Chondrocyte (in vitro differentiated cells): ENCODE results near the gene PSMB11. TPM values are rescaled to one million over a fixed set of nuclear protein-coding genes. Genes with fewer than 3 reads are reported as not detected.
"Not testable (repeated sequence)": the region's sequence is repeated elsewhere in the genome, so short reads cannot be mapped to it uniquely, and the experiment has no call there.

ENCODE experiments used
- DNase-seq: peaks from one replicate; pipeline ENCODE4 v3.0.0; 2021; ENCODE audit warnings: mixed read lengths, low spot score
- H3K27ac Mint-ChIP-seq: one replicate; pipeline ENCODE4 v1.8.0; 2021; ENCODE audit warnings: mild to moderate bottlenecking, moderate library complexity, mixed read lengths; ENCODE audit not compliant: unreplicated experiment
- H3K27me3 Mint-ChIP-seq: 2 replicates; pipeline ENCODE4 v1.8.0; 2021; ENCODE audit warnings: low read depth, mixed read lengths
- H3K36me3 Mint-ChIP-seq: 2 replicates; pipeline ENCODE4 v1.8.0; 2021; ENCODE audit warnings: low read depth, mixed read lengths
- H3K4me1 Mint-ChIP-seq: 2 replicates; pipeline ENCODE4 v1.8.0; 2021; ENCODE audit warnings: low read depth, mild to moderate bottlenecking, mixed read lengths
- H3K4me3 Mint-ChIP-seq: one replicate; pipeline ENCODE4 v1.8.0; 2021; ENCODE audit warnings: mild to moderate bottlenecking, moderate library complexity, mixed read lengths; ENCODE audit not compliant: unreplicated experiment
- H3K9me3 Mint-ChIP-seq: 2 replicates; pipeline ENCODE4 v1.8.0; 2021; ENCODE audit warnings: low read depth, mixed read lengths
- CTCF ChIP-seq: fragments of 200-600 bp; sonication (generic); IDR thresholded peaks from 2 replicates; pipeline ENCODE4 v1.5.0; 2021; ENCODE audit warnings: antibody characterized with exemption, mild to moderate bottlenecking, moderate library complexity
- total RNA-seq: library from RNA; stranded (reverse); gene quantifications from 3 replicates; pipeline ENCODE4 v1.2.1, GENCODE V29; 2021

Gene PSMB11
- total RNA-seq, 1 donor from 2014 or later, result not detected

- Mint-ChIP-seq H3K4me1 (peaks cover 46% of the 10 kb centered on the region), H3K36me3 (no peaks in the 10 kb centered on the region), H3K27ac (peak within 1 kb of the TSS; percentile 94), H3K9me3 (no peaks in the 10 kb centered on the region), H3K4me3 (peak within 1 kb of the TSS; percentile 83), H3K27me3 (no peaks in the 10 kb centered on the region)
- no peak for DNase-seq
- no peak for TF ChIP-seq CTCF
These were observed 31.9 kb upstream of the PSMB11 start, which contains the start of gene C14orf93 for GRCh38 chr14:23009939-23010726. Gene C14orf93, minus strand, starts transcription at chr14:23010143. Its CDS starts 11,120 bp downstream, at chr14:22999023.

- Mint-ChIP-seq H3K9me3 (no peaks in the 10 kb centered on the region), H3K36me3 (peaks cover 2% of the 10 kb centered on the region), H3K27me3 (no peaks in the 10 kb centered on the region), H3K4me3 (no peak overlapping the region), H3K4me1 (peaks cover 23% of the 10 kb centered on the region), H3K27ac (no peak overlapping the region)
- DNase-seq, result no peak
- TF ChIP-seq CTCF, result no peak
These were observed 28.8 kb upstream of the PSMB11 start for GRCh38 chr14:23013054-23013748.

- H3K9me3 Mint-ChIP-seq, H3K36me3 Mint-ChIP-seq, H3K4me3 Mint-ChIP-seq, H3K27ac Mint-ChIP-seq, H3K27me3 Mint-ChIP-seq, DNase-seq: not testable (repeated sequence)
- H3K4me1 Mint-ChIP-seq, result peaks cover 20% of the 10 kb centered on the region
These were observed 28.3 kb upstream of the PSMB11 start for GRCh38 chr14:23013749-23014054.

GRCh38 chr14:23015618-23016017 lies 26.4 kb upstream of the PSMB11 start:
- Mint-ChIP-seq H3K9me3 (no peaks in the 10 kb centered on the region), H3K4me3 (no peak overlapping the region), H3K27me3 (no peaks in the 10 kb centered on the region), H3K4me1 (peaks cover 3% of the 10 kb centered on the region), H3K27ac (no peak overlapping the region), H3K36me3 (peaks cover 2% of the 10 kb centered on the region)
- TF ChIP-seq CTCF, result no peak
- DNase-seq, result no peak

- H3K27me3 Mint-ChIP-seq, result no peaks in the 10 kb centered on the region
- TF ChIP-seq CTCF, result no peak
- H3K36me3 Mint-ChIP-seq, result peaks cover 2% of the 10 kb centered on the region
- no peak for DNase-seq
- H3K4me1 Mint-ChIP-seq, result no peaks in the 10 kb centered on the region
- no peak overlapping the region for H3K4me3 Mint-ChIP-seq
- no peaks in the 10 kb centered on the region for H3K9me3 Mint-ChIP-seq
- no peak overlapping the region for H3K27ac Mint-ChIP-seq
These were observed 24.9 kb upstream of the PSMB11 start for GRCh38 chr14:23017091-23017490.
